ENCODE measurements around the gene POLE3. TPM values are rescaled to one million over a fixed set of nuclear protein-coding genes. Genes with fewer than 3 reads are reported as not detected.
"Not testable (repeated sequence)": the region's sequence is repeated elsewhere in the genome, so short reads cannot be mapped to it uniquely, and the experiment has no call there.

Gene POLE3
- total and polyA plus RNA-seq, 2 donors (not counting 1 experiment from before 2014, with no cell fraction given) = 50.3 to 60.7 TPM

GRCh38 chr9:113368348-113368981 is 42.0 kb downstream of the POLE3 start:
- TF ChIP-seq EZH2 (IDR thresholded peaks at IDR 0.05; ENCODE audit: borderline replicate concordance, insufficient read depth, low read depth, low read length, poor library complexity, severe bottlenecking) (no peak), CTCF (IDR thresholded peaks at IDR 0.05) (no peak)
- 100% methylated on average over 3 of the region's 5 CpGs for WGBS (ENCODE audit: insufficient coverage)
- Mint-ChIP-seq H3K4me1 (no peaks in the 10 kb centered on the region), H3K9me3 (ENCODE audit: insufficient read depth) (no peaks in the 10 kb centered on the region), H3K27me3 (no peaks in the 10 kb centered on the region), H3K27ac (no peak overlapping the region), H3K4me3 (no peak overlapping the region)
- CTCF ChIA-PET = no interaction called here
- no peak for ATAC-seq (ENCODE audit: low read depth)
- H3K9ac ChIP-seq (ENCODE audit: low read length) = no peak overlapping the region
- H3K9me3 ChIP-seq (ENCODE audit: control extremely low read depth in 1 of 3, control insufficient read depth in 2 of 3, insufficient read depth in 1 of 3, low read length in 2 of 3) = no peaks in the 10 kb centered on the region
- no peak overlapping the region for H3K4me2 ChIP-seq (replicated peaks; ENCODE audit: low read depth, low read length, poor library complexity, severe bottlenecking)
- no peaks in the 10 kb centered on the region for H3K79me2 ChIP-seq (ENCODE audit: control insufficient read depth, insufficient read depth, low read length)
- H2AFZ ChIP-seq (ENCODE audit: insufficient read depth, low read depth, low read length, poor library complexity, severe bottlenecking) = no peak overlapping the region
- POLR2A ChIA-PET = no interaction called here
- H3K36me3 ChIP-seq (replicated peaks in 1 of 2; ENCODE audit: control extremely low read depth in 1 of 2, control insufficient read depth in 1 of 2, extremely low read depth in 1 of 2, insufficient read depth in 2 of 2, low read length in 1 of 2) = peaks cover 0 to 7% of the 10 kb centered on the region in 2 experiments
- no peak overlapping the region for H3K4me3 ChIP-seq (ENCODE audit: control extremely low read depth in 1 of 5, extremely low read depth in 1 of 5, insufficient read depth in 1 of 5, low read depth in 2 of 5, low read length in 4 of 5)
- no peak overlapping the region for H3K27ac ChIP-seq (ENCODE audit: low read length in 2 of 2)
- intact Hi-C loops (cut with micrococcal nuclease) = no loop called here
- H4K20me1 ChIP-seq (ENCODE audit: control insufficient read depth, insufficient read depth, low read length, poor library complexity, severe bottlenecking) = no peaks in the 10 kb centered on the region
- no peaks in the 10 kb centered on the region for H3K4me1 ChIP-seq (ENCODE audit: control insufficient read depth in 2 of 2, insufficient read depth in 2 of 2, low read length in 2 of 2)
- no peaks in the 10 kb centered on the region for H3K27me3 ChIP-seq (replicated peaks in 1 of 4; ENCODE audit: control extremely low read depth in 1 of 4, control insufficient read depth in 3 of 4, insufficient read depth in 4 of 4, low read length in 3 of 4)
- no peak for DNase-seq

- H3K36me3 ChIP-seq (replicated peaks in 1 of 2; ENCODE audit: control extremely low read depth in 1 of 2, control insufficient read depth in 1 of 2, extremely low read depth in 1 of 2, insufficient read depth in 2 of 2, low read length in 1 of 2); intact Hi-C loops (cut with micrococcal nuclease); H3K4me2 ChIP-seq (replicated peaks; ENCODE audit: low read depth, low read length, poor library complexity, severe bottlenecking); H3K27me3 ChIP-seq (replicated peaks in 1 of 4; ENCODE audit: control extremely low read depth in 1 of 4, control insufficient read depth in 3 of 4, insufficient read depth in 4 of 4, low read length in 3 of 4); H3K4me1 ChIP-seq (ENCODE audit: control insufficient read depth in 2 of 2, insufficient read depth in 2 of 2, low read length in 2 of 2); H3K4me3 ChIP-seq (ENCODE audit: control extremely low read depth in 1 of 5, extremely low read depth in 1 of 5, insufficient read depth in 1 of 5, low read depth in 2 of 5, low read length in 4 of 5); H3K4me3 Mint-ChIP-seq; H3K9me3 ChIP-seq (ENCODE audit: control extremely low read depth in 1 of 3, control insufficient read depth in 2 of 3, insufficient read depth in 1 of 3, low read length in 2 of 3); H3K4me1 Mint-ChIP-seq; H3K9me3 Mint-ChIP-seq (ENCODE audit: insufficient read depth); ATAC-seq (ENCODE audit: low read depth); DNase-seq; H3K79me2 ChIP-seq (ENCODE audit: control insufficient read depth, insufficient read depth, low read length); H4K20me1 ChIP-seq (ENCODE audit: control insufficient read depth, insufficient read depth, low read length, poor library complexity, severe bottlenecking); H3K27ac ChIP-seq (ENCODE audit: low read length in 2 of 2); H3K9ac ChIP-seq (ENCODE audit: low read length); H3K27me3 Mint-ChIP-seq; POLR2A ChIA-PET; H3K27ac Mint-ChIP-seq; H2AFZ ChIP-seq (ENCODE audit: insufficient read depth, low read depth, low read length, poor library complexity, severe bottlenecking): not testable (repeated sequence)
- WGBS (ENCODE audit: insufficient coverage) = 91% methylated on average over 1 of the region's 3 CpGs
- CTCF ChIA-PET = interaction anchor here (1.2 kb wide), 1 partner anchor 25 kb away, joined by 3 read pairs; the partner anchor contains the start of gene WDR31
Observed at GRCh38 chr9:113365652-113366051, 44.8 kb downstream of the POLE3 start.

Data from B cell (primary cell).